Measurements from ENCODE around the gene SART3.

The SART3 gene

DNA sequence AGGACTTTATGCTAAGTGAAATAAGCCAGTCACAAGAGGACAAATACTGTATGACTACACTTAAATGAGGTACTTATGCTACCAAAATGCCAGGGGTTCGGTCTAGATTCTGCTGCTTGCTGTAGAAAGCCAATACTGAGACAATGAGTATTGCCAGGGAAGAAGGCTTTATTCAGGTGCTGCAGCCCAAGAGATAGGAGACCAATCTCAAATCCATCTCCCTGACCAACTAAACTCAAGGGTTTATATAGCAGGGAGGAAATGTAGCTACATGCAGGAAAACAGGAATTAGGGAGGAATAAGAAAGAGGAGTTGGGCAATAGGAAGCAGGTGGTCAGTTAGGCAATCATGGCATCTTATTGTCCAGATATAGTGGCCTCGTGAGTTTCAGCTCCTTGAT is 58.1 kb downstream of the SART3 start:
- Histone ChIP-seq H2BK5ac (ENCODE audit: low read depth, low read length, poor library complexity) (no peak overlapping the region), H2BK12ac (ENCODE audit: low read length) (no peak overlapping the region), H3K23ac (ENCODE audit: low read length) (no peak overlapping the region), H3K27ac (ENCODE audit: low read depth, low read length) (no peak overlapping the region), H3K36me3 (ENCODE audit: control insufficient read depth in 1 of 2, insufficient read depth in 2 of 2, low read length in 2 of 2) (no peaks in the 10 kb centered on the region), H3K27me3 (ENCODE audit: insufficient read depth, low read length) (no peaks in the 10 kb centered on the region), H3K9me3 (ENCODE audit: insufficient read depth, low read depth, low read length) (no peaks in the 10 kb centered on the region), H4K91ac (ENCODE audit: low read depth, low read length) (no peak overlapping the region), H3K79me2 (ENCODE audit: control insufficient read depth, insufficient read depth, low read length, poor library complexity) (no peaks in the 10 kb centered on the region), H3K14ac (ENCODE audit: low read length) (no peak overlapping the region), H3K4me2 (ENCODE audit: low read length) (no peak overlapping the region), H4K8ac (ENCODE audit: low read depth, low read length) (no peak overlapping the region), H2AFZ (ENCODE audit: insufficient read depth, low read length, poor library complexity) (no peak overlapping the region), H2BK120ac (ENCODE audit: insufficient read depth, low read length, poor library complexity) (no peak overlapping the region), H3K9ac (ENCODE audit: low read length) (no peak overlapping the region), H3K4me1 (ENCODE audit: control insufficient read depth in 1 of 2, insufficient read depth in 2 of 2, low read length in 2 of 2) (no peaks in the 10 kb centered on the region), H3K4me3 (ENCODE audit: low read depth, low read length) (no peak overlapping the region), H4K12ac (ENCODE audit: low read depth, low read length) (no peak overlapping the region), H3K4ac (ENCODE audit: low read depth, low read length) (no peak overlapping the region), H3K18ac (ENCODE audit: low read length) (no peak overlapping the region), H3K79me1 (ENCODE audit: low read length) (no peaks in the 10 kb centered on the region), H2AK5ac (ENCODE audit: low read length) (no peak overlapping the region)
- no CpG with 5 or more reads among the region's 2 CpGs for WGBS (ENCODE audit: extremely low coverage, insufficient coverage, insufficient read length)
- no peak for DNase-seq

DNA sequence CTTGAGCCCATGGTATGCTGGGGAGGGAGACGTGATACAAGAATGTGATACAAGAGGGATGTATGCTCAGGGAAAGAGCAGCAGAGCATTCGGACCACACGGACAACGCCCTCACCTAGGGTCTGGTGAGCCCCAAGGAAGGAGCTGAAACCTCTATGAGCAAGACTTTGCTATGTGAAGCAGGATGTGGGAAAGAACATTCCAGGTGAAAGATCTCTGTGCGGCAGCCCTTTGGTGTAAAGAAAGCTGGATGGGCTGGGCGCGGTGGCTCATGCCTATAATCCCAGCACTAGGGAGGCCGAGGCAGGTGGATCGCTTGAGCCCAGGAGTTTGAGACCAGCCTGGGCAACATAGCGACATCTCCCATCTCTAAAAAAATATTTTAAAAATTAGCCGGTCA is 62.8 kb downstream of the SART3 start:
- no peaks in the 10 kb centered on the region for H3K4me1 ChIP-seq (ENCODE audit: control insufficient read depth in 1 of 2, insufficient read depth in 2 of 2, low read length in 2 of 2)
- no peaks in the 10 kb centered on the region for H3K79me1 ChIP-seq (ENCODE audit: low read length)
- no peak overlapping the region for H3K14ac ChIP-seq (ENCODE audit: low read length)
- H3K36me3 ChIP-seq (ENCODE audit: control insufficient read depth in 1 of 2, insufficient read depth in 2 of 2, low read length in 2 of 2), result no peaks in the 10 kb centered on the region
- no peak overlapping the region for H3K23ac ChIP-seq (ENCODE audit: low read length)
- H3K27ac ChIP-seq (ENCODE audit: low read depth, low read length), result no peak overlapping the region
- no peak overlapping the region for H3K18ac ChIP-seq (ENCODE audit: low read length)
- peak; percentile 33 to 58 for DNase-seq
- no peak overlapping the region for H2BK5ac ChIP-seq (ENCODE audit: low read depth, low read length, poor library complexity)
- no peaks in the 10 kb centered on the region for H3K79me2 ChIP-seq (ENCODE audit: control insufficient read depth, insufficient read depth, low read length, poor library complexity)
- no peak overlapping the region for H4K91ac ChIP-seq (ENCODE audit: low read depth, low read length)
- no peak overlapping the region for H2AK5ac ChIP-seq (ENCODE audit: low read length)
- no peak overlapping the region for H4K8ac ChIP-seq (ENCODE audit: low read depth, low read length)
- H2BK120ac ChIP-seq (ENCODE audit: insufficient read depth, low read length, poor library complexity), result no peak overlapping the region
- H3K9me3 ChIP-seq (ENCODE audit: insufficient read depth, low read depth, low read length), result no peaks in the 10 kb centered on the region
- H4K12ac ChIP-seq (ENCODE audit: low read depth, low read length), result no peak overlapping the region
- H3K4me2 ChIP-seq (ENCODE audit: low read length), result no peak overlapping the region
- no peak overlapping the region for H3K9ac ChIP-seq (ENCODE audit: low read length)
- H3K4ac ChIP-seq (ENCODE audit: low read depth, low read length), result no peak overlapping the region
- no peak overlapping the region for H2AFZ ChIP-seq (ENCODE audit: insufficient read depth, low read length, poor library complexity)
- H2BK12ac ChIP-seq (ENCODE audit: low read length), result no peak overlapping the region
- peaks cover 2% of the 10 kb centered on the region for H3K27me3 ChIP-seq (ENCODE audit: insufficient read depth, low read length)
- no CpG with 5 or more reads among the region's 11 CpGs for WGBS (ENCODE audit: extremely low coverage, insufficient coverage, insufficient read length)
- no peak overlapping the region for H3K4me3 ChIP-seq (ENCODE audit: low read depth, low read length)

DNA sequence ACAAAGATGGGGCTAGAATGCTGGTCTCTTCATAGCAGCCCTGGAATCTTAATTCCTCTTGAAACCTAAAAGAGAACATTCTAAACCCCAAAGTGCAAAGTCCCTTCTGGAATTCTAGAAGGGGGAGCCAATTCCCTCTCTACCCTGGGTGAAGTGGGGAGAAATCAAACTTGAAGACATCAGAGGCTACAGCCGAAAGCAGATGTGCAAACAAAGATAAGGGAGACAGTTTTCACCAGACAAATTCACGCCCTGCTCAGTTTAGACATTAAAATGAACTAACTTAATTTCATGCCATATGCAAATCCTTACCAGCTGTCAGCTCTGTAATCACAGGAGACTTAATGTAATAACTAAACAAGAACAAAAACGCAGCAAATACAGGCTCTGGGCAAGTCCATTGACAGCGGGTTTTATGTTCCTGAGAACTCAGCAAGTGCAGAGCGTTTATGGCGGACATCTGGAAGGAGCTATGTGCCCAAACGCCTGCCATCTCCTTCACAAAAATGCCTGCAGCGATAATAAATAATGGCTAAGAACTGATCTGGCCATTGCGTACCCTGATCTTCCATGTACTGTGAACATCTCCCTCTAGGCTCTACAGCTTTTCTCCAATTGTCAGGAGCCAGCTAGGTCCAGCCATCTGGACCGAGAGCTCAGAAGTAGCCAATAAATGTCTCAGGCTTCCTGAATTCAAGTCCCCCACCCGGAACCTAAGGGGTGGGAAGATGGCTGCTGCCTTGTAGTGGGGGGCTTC is 65.0 kb downstream of the SART3 start:
- WGBS (ENCODE audit: extremely low coverage, insufficient coverage, insufficient read length), result no CpG with 5 or more reads among the region's 11 CpGs
- H3K4me2 ChIP-seq (ENCODE audit: low read length), result no peak overlapping the region
- no peak overlapping the region for H4K91ac ChIP-seq (ENCODE audit: low read depth, low read length)
- H4K8ac ChIP-seq (ENCODE audit: low read depth, low read length), result no peak overlapping the region
- no peak for DNase-seq
- H3K27ac ChIP-seq (ENCODE audit: low read depth, low read length), result no peak overlapping the region
- H3K36me3 ChIP-seq (ENCODE audit: control insufficient read depth in 1 of 2, insufficient read depth in 2 of 2, low read length in 2 of 2), result no peaks in the 10 kb centered on the region
- no peak overlapping the region for H3K4me3 ChIP-seq (ENCODE audit: low read depth, low read length)
- H3K79me1 ChIP-seq (ENCODE audit: low read length), result no peaks in the 10 kb centered on the region
- H2AK5ac ChIP-seq (ENCODE audit: low read length), result no peak overlapping the region
- H2AFZ ChIP-seq (ENCODE audit: insufficient read depth, low read length, poor library complexity), result no peak overlapping the region
- no peak overlapping the region for H3K4ac ChIP-seq (ENCODE audit: low read depth, low read length)
- H3K9ac ChIP-seq (ENCODE audit: low read length), result no peak overlapping the region
- no peak overlapping the region for H2BK12ac ChIP-seq (ENCODE audit: low read length)
- H3K23ac ChIP-seq (ENCODE audit: low read length), result no peak overlapping the region
- H3K14ac ChIP-seq (ENCODE audit: low read length), result no peak overlapping the region
- no peak overlapping the region for H2BK5ac ChIP-seq (ENCODE audit: low read depth, low read length, poor library complexity)
- peaks cover 2% of the 10 kb centered on the region for H3K27me3 ChIP-seq (ENCODE audit: insufficient read depth, low read length)
- no peaks in the 10 kb centered on the region for H3K4me1 ChIP-seq (ENCODE audit: control insufficient read depth in 1 of 2, insufficient read depth in 2 of 2, low read length in 2 of 2)
- H3K18ac ChIP-seq (ENCODE audit: low read length), result no peak overlapping the region
- H4K12ac ChIP-seq (ENCODE audit: low read depth, low read length), result no peak overlapping the region
- no peak overlapping the region for H2BK120ac ChIP-seq (ENCODE audit: insufficient read depth, low read length, poor library complexity)
- no peaks in the 10 kb centered on the region for H3K79me2 ChIP-seq (ENCODE audit: control insufficient read depth, insufficient read depth, low read length, poor library complexity)
- no peaks in the 10 kb centered on the region for H3K9me3 ChIP-seq (ENCODE audit: insufficient read depth, low read depth, low read length)

DNA sequence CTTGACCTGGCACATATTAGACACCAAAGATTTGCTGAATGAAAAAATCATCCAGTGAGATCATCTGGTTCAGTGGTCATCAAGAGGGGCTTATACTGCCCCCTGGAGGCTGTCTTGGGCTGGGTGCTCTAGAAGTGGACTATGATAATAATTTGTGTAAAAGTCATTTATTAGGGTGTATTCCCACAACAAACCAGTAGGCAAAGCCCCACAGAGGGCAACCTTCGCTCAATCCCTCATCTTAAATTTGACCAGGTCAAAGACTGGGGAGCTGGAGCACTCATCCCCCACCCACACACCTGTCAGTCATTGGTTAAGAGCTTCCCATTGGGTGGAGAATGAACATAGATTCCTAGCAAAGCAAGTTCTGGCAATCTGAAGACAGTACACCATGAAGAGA is 65.9 kb downstream of the SART3 start:
- H3K14ac ChIP-seq (ENCODE audit: low read length), result no peak overlapping the region
- H3K23ac ChIP-seq (ENCODE audit: low read length), result no peak overlapping the region
- H3K27me3 ChIP-seq (ENCODE audit: insufficient read depth, low read length), result peaks cover 2% of the 10 kb centered on the region
- WGBS (ENCODE audit: extremely low coverage, insufficient coverage, insufficient read length), result no CpG with 5 or more reads among the region's 1 CpG
- H3K79me1 ChIP-seq (ENCODE audit: low read length), result no peaks in the 10 kb centered on the region
- H2BK5ac ChIP-seq (ENCODE audit: low read depth, low read length, poor library complexity), result no peak overlapping the region
- H2BK12ac ChIP-seq (ENCODE audit: low read length), result no peak overlapping the region
- no peak overlapping the region for H3K4me2 ChIP-seq (ENCODE audit: low read length)
- H4K8ac ChIP-seq (ENCODE audit: low read depth, low read length), result no peak overlapping the region
- no peak overlapping the region for H2BK120ac ChIP-seq (ENCODE audit: insufficient read depth, low read length, poor library complexity)
- no peaks in the 10 kb centered on the region for H3K4me1 ChIP-seq (ENCODE audit: control insufficient read depth in 1 of 2, insufficient read depth in 2 of 2, low read length in 2 of 2)
- no peaks in the 10 kb centered on the region for H3K79me2 ChIP-seq (ENCODE audit: control insufficient read depth, insufficient read depth, low read length, poor library complexity)
- H4K12ac ChIP-seq (ENCODE audit: low read depth, low read length), result no peak overlapping the region
- DNase-seq, result peak; percentile 22 to 43
- H3K4me3 ChIP-seq (ENCODE audit: low read depth, low read length), result no peak overlapping the region
- H3K36me3 ChIP-seq (ENCODE audit: control insufficient read depth in 1 of 2, insufficient read depth in 2 of 2, low read length in 2 of 2), result no peaks in the 10 kb centered on the region
- no peak overlapping the region for H2AFZ ChIP-seq (ENCODE audit: insufficient read depth, low read length, poor library complexity)
- no peak overlapping the region for H4K91ac ChIP-seq (ENCODE audit: low read depth, low read length)
- H2AK5ac ChIP-seq (ENCODE audit: low read length), result no peak overlapping the region
- H3K18ac ChIP-seq (ENCODE audit: low read length), result no peak overlapping the region
- no peak overlapping the region for H3K27ac ChIP-seq (ENCODE audit: low read depth, low read length)
- H3K9ac ChIP-seq (ENCODE audit: low read length), result no peak overlapping the region
- H3K9me3 ChIP-seq (ENCODE audit: insufficient read depth, low read depth, low read length), result no peaks in the 10 kb centered on the region
- H3K4ac ChIP-seq (ENCODE audit: low read depth, low read length), result no peak overlapping the region
